Caco-2 (cell line): ENCODE measurements around the gene ADAMTSL1. TPM values are rescaled to one million over a fixed set of nuclear protein-coding genes. Genes with fewer than 3 reads are reported as not detected.

ENCODE experiments used
- BruUV-seq: library from RNA; stranded (reverse); fragments of 400-500 nt; replicated peaks from 2 replicates; lab custom pipeline; 2021; lab: Mats Ljungman, UMichigan
- CTCF ChIA-PET: fragments of 300-600 bp; sonication (Branson Sonifier 250); formaldehyde crosslinking; loops from one replicate; lab custom pipeline; 2022; ENCODE audit warnings: antibody characterized with exemption; lab: Charles Lee
- POLR2A ChIA-PET: fragments of 300-600 bp; sonication (Branson Sonifier 250); formaldehyde crosslinking; loops from one replicate; lab custom pipeline; 2022; ENCODE audit warnings: antibody characterized with exemption; lab: Charles Lee
- DNase-seq, 2 experiments: peaks; one replicate each; pipeline versions ENCODE4 v3.0.0 to v3.0.0-alpha.2; 2020 to 2022
- H3K27me3 ChIP-seq: replicated peaks from 2 replicates; pipeline ENCODE4 v1.6.0; 2011; ENCODE audit warnings: low read length; ENCODE audit not compliant: control insufficient read depth, insufficient read depth
- H3K36me3 ChIP-seq: 2 replicates; pipeline ENCODE4 v1.5.1; 2011; ENCODE audit warnings: low read length; ENCODE audit not compliant: control insufficient read depth, insufficient read depth
- H3K4me1 ChIP-seq: fragments of 250-450 bp; sonication (Bioruptor Pico); 2 replicates; pipeline ENCODE4 v1.5.1; 2020; ENCODE audit warnings: mild to moderate bottlenecking
- H3K4me3 ChIP-seq: 2 replicates; pipeline ENCODE4 v1.5.1; 2011; ENCODE audit warnings: low read depth, mild to moderate bottlenecking, control low read depth, low read length
- H3K9me3 ChIP-seq: fragments of 250-450 bp; sonication (Bioruptor Pico); 2 replicates; pipeline ENCODE4 v1.5.1; 2020; ENCODE audit warnings: mild to moderate bottlenecking, moderate library complexity
- H3K27ac Mint-ChIP-seq: one replicate; pipeline ENCODE4 v1.8.0; 2022; ENCODE audit warnings: mixed read lengths; ENCODE audit not compliant: unreplicated experiment
- H3K27me3 Mint-ChIP-seq: one replicate; pipeline ENCODE4 v1.8.0; 2022; ENCODE audit warnings: mixed read lengths; ENCODE audit not compliant: insufficient read depth, unreplicated experiment
- H3K36me3 Mint-ChIP-seq: one replicate; pipeline ENCODE4 v1.8.0; 2022; ENCODE audit warnings: mild to moderate bottlenecking, mixed read lengths; ENCODE audit not compliant: insufficient read depth, unreplicated experiment
- H3K4me1 Mint-ChIP-seq: one replicate; pipeline ENCODE4 v1.8.0; 2022; ENCODE audit warnings: low read depth, mixed read lengths; ENCODE audit not compliant: unreplicated experiment
- H3K4me3 Mint-ChIP-seq: one replicate; pipeline ENCODE4 v1.8.0; 2022; ENCODE audit warnings: mild to moderate bottlenecking, moderate library complexity, mixed read lengths; ENCODE audit not compliant: unreplicated experiment
- H3K9me3 Mint-ChIP-seq: one replicate; pipeline ENCODE4 v1.8.0; 2022; ENCODE audit warnings: mixed read lengths; ENCODE audit not compliant: unreplicated experiment
- intact Hi-C: fragments of 100-400 bp; cut with micrococcal nuclease; formaldehyde crosslinking; loops from one replicate; pipeline ENCODE4 v1.10.0; 2022; ENCODE audit not compliant: unreplicated experiment
- total RNA-seq: library from RNA; stranded (reverse); gene quantifications from 2 replicates; pipeline ENCODE4 v1.2.3, GENCODE V29; 2022
- TF ChIP-seq, protein P1 (sequence below), 2 experiments: fragments of 200-600 bp in 1 of 2; IDR thresholded peaks; 1 replicate in 1 of 2; 2 replicates in 1 of 2; pipeline versions ENCODE4 v1.5.1 to v1.8.0; 2011 to 2022; ENCODE audit warnings: antibody characterized with exemption in 1 of 2, control low read depth in 1 of 2, inconsistent platforms in 1 of 2, low read depth in 1 of 2, low read length in 1 of 2, mild to moderate bottlenecking in 1 of 2, moderate library complexity in 1 of 2; ENCODE audit not compliant: insufficient read depth in 1 of 2, severe bottlenecking in 1 of 2, unreplicated experiment in 1 of 2

ADAMTSL1 gene
- total RNA-seq, 1 experiment from 2014 or later = not detected

DNA sequence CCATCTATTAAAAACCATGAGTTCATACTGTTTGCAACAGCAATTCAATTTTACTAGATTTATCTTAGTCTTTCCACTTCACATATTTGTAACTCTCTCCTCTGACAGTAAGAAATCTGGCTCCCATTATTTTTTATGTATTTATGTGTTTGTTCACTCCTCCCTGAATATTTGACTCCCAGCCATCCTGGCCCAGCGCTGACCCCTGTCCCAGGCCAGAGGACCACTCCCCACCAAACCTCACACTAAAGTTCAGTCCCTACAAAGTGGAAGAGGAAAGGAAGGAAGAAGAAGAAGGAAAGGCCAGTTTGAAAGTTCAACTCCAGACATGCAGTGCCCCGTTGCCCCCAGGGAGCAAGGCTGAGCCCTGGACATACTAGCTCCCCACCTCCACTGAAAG is 271.8 kb downstream of the ADAMTSL1 start:
- H3K4me3 Mint-ChIP-seq = no peak overlapping the region
- no TSS peak for BruUV-seq

DNA sequence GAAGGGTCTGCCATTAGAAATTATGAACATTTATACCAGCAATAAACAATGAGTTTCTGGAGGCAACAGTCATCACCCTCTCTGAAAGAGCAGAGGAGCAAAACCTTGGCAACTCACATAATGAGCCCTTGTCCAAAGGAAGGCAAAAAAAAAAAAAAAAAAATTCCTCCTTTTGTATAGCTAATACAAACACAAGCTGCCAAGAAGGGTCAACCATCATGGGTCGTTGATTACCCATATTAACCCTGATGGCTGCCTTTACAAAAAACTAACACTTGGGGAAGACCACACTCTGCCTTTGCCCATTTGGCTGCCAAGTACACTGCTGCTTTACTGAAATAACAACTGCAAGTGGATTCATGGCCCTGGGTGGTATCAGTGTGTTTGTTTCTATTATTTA is 272.7 kb downstream of the ADAMTSL1 start:
- Histone ChIP-seq H3K4me3 (no peak overlapping the region), H3K4me1 (no peaks in the 10 kb centered on the region), H3K27me3 (no peaks in the 10 kb centered on the region), H3K36me3 (no peaks in the 10 kb centered on the region), H3K9me3 (no peaks in the 10 kb centered on the region)
- Mint-ChIP-seq H3K36me3 (no peaks in the 10 kb centered on the region), H3K9me3 (no peaks in the 10 kb centered on the region), H3K27me3 (peaks cover 4% of the 10 kb centered on the region), H3K4me3 (no peak overlapping the region), H3K4me1 (no peaks in the 10 kb centered on the region), H3K27ac (no peak overlapping the region)
- POLR2A ChIA-PET = no interaction called here
- DNase-seq = no peak
- CTCF ChIA-PET = no interaction called here
- BruUV-seq = no TSS peak
- TF ChIP-seq, protein P1, sequence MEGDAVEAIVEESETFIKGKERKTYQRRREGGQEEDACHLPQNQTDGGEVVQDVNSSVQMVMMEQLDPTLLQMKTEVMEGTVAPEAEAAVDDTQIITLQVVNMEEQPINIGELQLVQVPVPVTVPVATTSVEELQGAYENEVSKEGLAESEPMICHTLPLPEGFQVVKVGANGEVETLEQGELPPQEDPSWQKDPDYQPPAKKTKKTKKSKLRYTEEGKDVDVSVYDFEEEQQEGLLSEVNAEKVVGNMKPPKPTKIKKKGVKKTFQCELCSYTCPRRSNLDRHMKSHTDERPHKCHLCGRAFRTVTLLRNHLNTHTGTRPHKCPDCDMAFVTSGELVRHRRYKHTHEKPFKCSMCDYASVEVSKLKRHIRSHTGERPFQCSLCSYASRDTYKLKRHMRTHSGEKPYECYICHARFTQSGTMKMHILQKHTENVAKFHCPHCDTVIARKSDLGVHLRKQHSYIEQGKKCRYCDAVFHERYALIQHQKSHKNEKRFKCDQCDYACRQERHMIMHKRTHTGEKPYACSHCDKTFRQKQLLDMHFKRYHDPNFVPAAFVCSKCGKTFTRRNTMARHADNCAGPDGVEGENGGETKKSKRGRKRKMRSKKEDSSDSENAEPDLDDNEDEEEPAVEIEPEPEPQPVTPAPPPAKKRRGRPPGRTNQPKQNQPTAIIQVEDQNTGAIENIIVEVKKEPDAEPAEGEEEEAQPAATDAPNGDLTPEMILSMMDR (IDR thresholded peaks at IDR 0.05; ENCODE audit: insufficient read depth in 1 of 2, low read depth in 1 of 2, low read length in 1 of 2, severe bottlenecking in 1 of 2, unreplicated experiment in 1 of 2) = no peak
- intact Hi-C loops = no loop called here

More for the DNA sequence above, 271.8 kb downstream of the ADAMTSL1 start:
- Histone ChIP-seq H3K4me1 (no peaks in the 10 kb centered on the region), H3K36me3 (no peaks in the 10 kb centered on the region), H3K27me3 (no peaks in the 10 kb centered on the region), H3K4me3 (no peak overlapping the region), H3K9me3 (no peaks in the 10 kb centered on the region)
- TF ChIP-seq, protein P1 (IDR thresholded peaks at IDR 0.05; ENCODE audit: insufficient read depth in 1 of 2, low read depth in 1 of 2, low read length in 1 of 2, severe bottlenecking in 1 of 2, unreplicated experiment in 1 of 2) = no peak
- DNase-seq = no peak
- Mint-ChIP-seq H3K4me1 (no peaks in the 10 kb centered on the region), H3K36me3 (no peaks in the 10 kb centered on the region), H3K9me3 (no peaks in the 10 kb centered on the region), H3K27me3 (peaks cover 6% of the 10 kb centered on the region), H3K27ac (no peak overlapping the region)
- POLR2A ChIA-PET = no interaction called here
- intact Hi-C loops = no loop called here
- CTCF ChIA-PET = no interaction called here

DNA sequence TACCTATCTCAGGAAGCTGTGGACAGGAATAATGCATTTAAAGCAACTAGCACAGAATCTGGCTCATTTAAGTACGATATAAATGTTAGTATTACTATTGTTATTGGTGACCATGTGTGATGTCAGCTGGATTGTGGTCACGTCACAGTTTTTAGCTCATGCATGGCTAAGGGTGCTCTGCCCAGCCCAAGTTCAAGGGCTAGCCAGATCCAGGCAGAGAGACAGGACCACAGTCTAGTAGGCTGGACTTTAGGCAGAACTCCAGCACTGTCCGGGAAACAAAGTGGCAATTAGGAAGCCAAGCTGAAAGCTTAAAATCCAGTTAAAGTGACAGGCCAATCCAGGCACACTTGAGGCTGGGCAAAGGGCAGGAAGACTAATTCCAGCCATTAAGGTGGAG is 273.6 kb downstream of the ADAMTSL1 start:
- H3K36me3 Mint-ChIP-seq = no peaks in the 10 kb centered on the region
- H3K4me3 ChIP-seq = no peak overlapping the region
- H3K4me1 ChIP-seq = no peaks in the 10 kb centered on the region
- H3K36me3 ChIP-seq = no peaks in the 10 kb centered on the region
- no peaks in the 10 kb centered on the region for H3K4me1 Mint-ChIP-seq
- H3K27me3 Mint-ChIP-seq = peaks cover 4% of the 10 kb centered on the region
- no peaks in the 10 kb centered on the region for H3K9me3 ChIP-seq
- DNase-seq = no peak
- no peak overlapping the region for H3K27ac Mint-ChIP-seq
- POLR2A ChIA-PET = no interaction called here
- TF ChIP-seq, protein P1 (IDR thresholded peaks at IDR 0.05; ENCODE audit: insufficient read depth in 1 of 2, low read depth in 1 of 2, low read length in 1 of 2, severe bottlenecking in 1 of 2, unreplicated experiment in 1 of 2) = no peak
- no peaks in the 10 kb centered on the region for H3K27me3 ChIP-seq
- H3K9me3 Mint-ChIP-seq = no peaks in the 10 kb centered on the region
- no peak overlapping the region for H3K4me3 Mint-ChIP-seq
- CTCF ChIA-PET = no interaction called here
- intact Hi-C loops = no loop called here
- BruUV-seq = no TSS peak
